RWPE2 (cell line): ENCODE results near the gene RARRES1.
A peak's percentile ranks its signal among the peaks of the same experiment; 100 is the strongest.

Experiments
- ATAC-seq: fragments of 200-7000 bp; cut with Tn5 transposase; 3 replicates; pipeline ENCODE4 v1.9.1; 2021; ENCODE audit warnings: low read depth
- DNase-seq: peaks from one replicate; pipeline ENCODE4 v3.0.0-alpha.2; 2020; ENCODE audit warnings: low spot score
- H3K27ac ChIP-seq: fragments of 450-650 bp; 2 replicates; pipeline ENCODE4 v1.5.1; 2017; ENCODE audit warnings: mild to moderate bottlenecking; ENCODE audit not compliant: poor library complexity, severe bottlenecking
- H3K27me3 ChIP-seq: fragments of 250-450 bp; sonication (Bioruptor Pico); 2 replicates; pipeline ENCODE4 v1.5.1; 2021; ENCODE audit warnings: mild to moderate bottlenecking, moderate library complexity; ENCODE audit not compliant: insufficient read depth, poor library complexity, severe bottlenecking
- H3K36me3 ChIP-seq: fragments of 250-450 bp; sonication (Bioruptor Pico); 2 replicates; pipeline ENCODE4 v1.5.1; 2020; ENCODE audit warnings: low read depth, mild to moderate bottlenecking, moderate library complexity
- H3K4me1 ChIP-seq: fragments of 250-450 bp; sonication (Bioruptor Pico); 2 replicates; pipeline ENCODE4 v1.5.1; 2021; ENCODE audit warnings: mild to moderate bottlenecking, moderate library complexity; ENCODE audit not compliant: insufficient read depth, poor library complexity, severe bottlenecking
- H3K4me3 ChIP-seq: fragments of 250-450 bp; sonication (Bioruptor Pico); 2 replicates; pipeline ENCODE4 v1.5.1; 2021; ENCODE audit warnings: mild to moderate bottlenecking, moderate library complexity; ENCODE audit not compliant: severe bottlenecking
- H3K9me3 ChIP-seq: fragments of 250-450 bp; sonication (Bioruptor Pico); 2 replicates; pipeline ENCODE4 v1.5.1; 2021; ENCODE audit warnings: mild to moderate bottlenecking, moderate library complexity; ENCODE audit not compliant: severe bottlenecking
- TF ChIP-seq, protein P1 (sequence below): fragments of 450-650 bp; IDR thresholded peaks from one replicate; pipeline ENCODE4 v1.5.1; 2017; ENCODE audit warnings: mild to moderate bottlenecking, moderate library complexity; ENCODE audit not compliant: poor library complexity, severe bottlenecking

The RARRES1 gene

DNA sequence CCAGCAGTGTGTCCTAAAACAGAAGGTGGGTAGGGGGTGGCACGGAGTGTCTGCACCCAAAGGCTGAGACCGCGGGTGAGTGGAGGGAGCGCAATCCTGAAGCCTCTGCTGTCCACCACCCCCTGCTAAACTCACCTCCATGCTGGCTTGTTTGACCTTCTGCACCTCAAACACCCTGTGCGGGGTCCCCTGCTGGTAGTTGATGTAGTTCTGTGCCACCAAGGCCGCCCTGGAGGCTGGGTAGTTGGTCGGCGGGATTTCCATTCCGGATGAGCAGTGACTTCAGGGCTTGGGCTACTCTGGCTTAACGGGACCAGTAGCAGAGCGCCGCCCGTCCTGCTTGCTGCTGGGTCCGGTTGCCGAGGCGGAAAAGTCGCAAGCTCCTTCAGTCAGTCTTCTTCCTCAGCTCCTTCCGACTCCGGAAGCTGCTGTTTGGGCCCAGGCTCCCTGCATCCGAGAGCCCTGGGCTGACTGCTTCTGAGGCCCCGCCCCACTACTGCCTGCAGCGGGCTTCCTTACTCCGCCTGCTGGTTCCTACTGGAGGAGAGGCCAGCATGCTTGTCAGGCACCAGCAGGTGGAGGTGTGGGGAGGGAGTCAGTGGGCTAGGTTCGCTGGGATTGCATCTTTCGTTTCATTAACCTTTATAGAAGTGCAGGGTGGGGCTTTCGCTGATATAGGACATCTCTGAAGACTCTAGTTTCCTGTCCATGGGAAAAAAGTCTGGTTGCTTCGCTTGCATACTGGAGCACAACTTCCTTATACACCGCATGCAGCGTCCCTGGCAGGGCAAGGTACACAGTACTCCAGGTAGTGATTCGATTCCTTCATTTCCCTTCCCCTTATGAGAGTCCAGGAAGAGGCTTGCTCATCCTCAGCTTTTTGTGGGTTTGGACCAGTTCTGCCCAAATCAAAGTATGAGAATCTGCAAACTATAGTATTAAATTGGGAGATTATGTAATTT, 59.8 kb downstream of the RARRES1 start, which contains the start of gene LXN:
Gene LXN, minus strand, starts transcription at position 434 of the 962 bp plus-strand sequence. Its CDS starts 170 bp downstream, at position 264.
- ATAC-seq = peak; percentile 100
- H3K9me3 ChIP-seq = no peaks in the 10 kb centered on the region
- TF ChIP-seq, protein P1, sequence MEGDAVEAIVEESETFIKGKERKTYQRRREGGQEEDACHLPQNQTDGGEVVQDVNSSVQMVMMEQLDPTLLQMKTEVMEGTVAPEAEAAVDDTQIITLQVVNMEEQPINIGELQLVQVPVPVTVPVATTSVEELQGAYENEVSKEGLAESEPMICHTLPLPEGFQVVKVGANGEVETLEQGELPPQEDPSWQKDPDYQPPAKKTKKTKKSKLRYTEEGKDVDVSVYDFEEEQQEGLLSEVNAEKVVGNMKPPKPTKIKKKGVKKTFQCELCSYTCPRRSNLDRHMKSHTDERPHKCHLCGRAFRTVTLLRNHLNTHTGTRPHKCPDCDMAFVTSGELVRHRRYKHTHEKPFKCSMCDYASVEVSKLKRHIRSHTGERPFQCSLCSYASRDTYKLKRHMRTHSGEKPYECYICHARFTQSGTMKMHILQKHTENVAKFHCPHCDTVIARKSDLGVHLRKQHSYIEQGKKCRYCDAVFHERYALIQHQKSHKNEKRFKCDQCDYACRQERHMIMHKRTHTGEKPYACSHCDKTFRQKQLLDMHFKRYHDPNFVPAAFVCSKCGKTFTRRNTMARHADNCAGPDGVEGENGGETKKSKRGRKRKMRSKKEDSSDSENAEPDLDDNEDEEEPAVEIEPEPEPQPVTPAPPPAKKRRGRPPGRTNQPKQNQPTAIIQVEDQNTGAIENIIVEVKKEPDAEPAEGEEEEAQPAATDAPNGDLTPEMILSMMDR = peak; percentile 79
- peak; percentile 90 for DNase-seq
- H3K27me3 ChIP-seq = no peaks in the 10 kb centered on the region
- H3K27ac ChIP-seq = peak within 1 kb of the TSS; percentile 28
- no peaks in the 10 kb centered on the region for H3K4me1 ChIP-seq
- peaks cover 37% of the 10 kb centered on the region for H3K36me3 ChIP-seq
- peak within 1 kb of the TSS; percentile 35 for H3K4me3 ChIP-seq

DNA sequence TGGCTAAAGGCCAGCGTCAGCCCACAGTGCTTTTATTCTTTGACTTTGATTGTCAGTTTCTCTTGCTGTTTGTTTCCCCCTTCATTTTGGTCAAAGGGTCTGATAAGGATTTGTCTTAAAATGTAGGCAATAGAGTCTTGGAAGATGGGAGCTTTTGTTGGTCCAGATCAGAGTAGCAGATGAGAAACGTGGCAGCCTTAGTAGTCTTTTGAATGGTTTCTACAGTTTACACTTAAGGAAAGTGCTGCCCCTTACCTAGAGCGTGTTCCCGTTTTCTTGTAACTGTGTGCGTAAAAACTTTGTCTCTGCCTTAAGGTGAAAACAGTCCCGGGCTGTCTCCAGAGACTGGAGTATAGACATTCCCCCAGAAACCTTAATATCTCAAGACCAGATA, 60.4 kb downstream of the RARRES1 start:
- ATAC-seq = peak; percentile 8
- TF ChIP-seq, protein P1 = no peak
- Histone ChIP-seq H3K9me3 (no peaks in the 10 kb centered on the region), H3K36me3 (peaks cover 39% of the 10 kb centered on the region), H3K4me1 (no peaks in the 10 kb centered on the region), H3K27me3 (no peaks in the 10 kb centered on the region), H3K4me3 (peak overlapping the region; percentile 35), H3K27ac (peak overlapping the region; percentile 28)
- no peak for DNase-seq

DNA sequence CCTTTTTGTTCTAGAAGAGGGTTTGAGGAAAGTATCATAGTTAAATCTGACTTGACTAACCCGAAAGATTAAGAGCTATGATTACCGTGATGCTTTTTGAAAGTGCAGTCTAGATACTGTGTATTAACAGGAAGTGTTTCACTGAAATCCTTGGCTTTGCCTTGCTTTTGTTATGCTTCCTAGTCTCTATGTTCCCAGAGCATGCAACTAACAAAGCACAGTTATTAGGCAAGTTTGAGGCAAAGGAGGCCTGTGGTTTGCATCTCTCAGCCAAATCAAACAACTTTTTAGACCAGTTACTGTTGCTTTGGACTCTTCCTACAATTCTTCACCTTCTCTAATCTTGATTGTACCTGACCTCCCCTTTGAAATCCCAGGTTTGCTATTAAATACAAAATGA, 63.8 kb downstream of the RARRES1 start:
- H3K4me1 ChIP-seq = no peaks in the 10 kb centered on the region
- no peaks in the 10 kb centered on the region for H3K9me3 ChIP-seq
- no peaks in the 10 kb centered on the region for H3K27me3 ChIP-seq
- TF ChIP-seq, protein P1 = no peak
- no peak for ATAC-seq
- no peak overlapping the region for H3K4me3 ChIP-seq
- DNase-seq = no peak
- peaks cover 58% of the 10 kb centered on the region for H3K36me3 ChIP-seq
- no peak overlapping the region for H3K27ac ChIP-seq

DNA sequence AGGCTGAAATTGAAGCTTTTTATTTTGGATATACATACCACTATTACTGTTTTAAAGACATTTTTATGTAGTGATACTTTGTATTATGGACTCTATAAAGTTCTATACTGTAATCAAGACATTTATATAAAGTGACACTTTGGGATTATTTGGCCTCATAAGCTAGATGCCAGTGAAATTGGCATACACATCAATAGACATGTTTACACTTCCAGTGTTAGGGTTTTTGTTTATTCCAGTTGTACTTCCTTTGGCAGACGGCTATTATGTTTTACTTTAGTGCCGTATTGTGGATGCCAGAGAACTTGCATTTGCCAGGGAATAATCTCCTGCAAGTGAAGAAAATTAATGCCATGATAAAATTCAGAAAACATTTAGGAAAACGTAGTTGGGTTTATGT, 65.8 kb downstream of the RARRES1 start:
- Histone ChIP-seq H3K36me3 (peaks cover 79% of the 10 kb centered on the region), H3K27ac (no peak overlapping the region), H3K4me1 (no peaks in the 10 kb centered on the region), H3K9me3 (no peaks in the 10 kb centered on the region), H3K4me3 (no peak overlapping the region), H3K27me3 (no peaks in the 10 kb centered on the region)
- TF ChIP-seq, protein P1 = no peak
- DNase-seq = no peak
- ATAC-seq = no peak

DNA sequence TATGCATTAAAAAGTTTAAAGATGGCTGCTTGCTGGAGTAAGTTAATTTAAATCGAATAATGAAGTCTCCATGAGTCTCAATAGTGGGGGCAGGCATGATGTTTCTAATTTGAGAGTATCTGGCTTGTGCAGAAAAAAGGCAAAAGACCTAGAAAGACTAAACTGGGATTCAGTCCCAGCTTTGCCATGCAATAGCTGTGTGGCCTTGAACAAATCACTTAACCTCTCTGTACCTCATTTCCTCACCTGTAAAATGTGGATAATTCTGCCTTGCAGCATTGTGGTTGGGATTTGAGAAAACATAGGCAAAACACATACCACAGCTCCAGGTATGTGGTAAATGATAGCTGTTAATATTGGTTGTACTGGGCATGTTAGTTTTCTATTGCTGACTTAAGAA, 68.4 kb downstream of the RARRES1 start:
- no peak overlapping the region for H3K27ac ChIP-seq
- H3K4me3 ChIP-seq = no peak overlapping the region
- peaks cover 96% of the 10 kb centered on the region for H3K36me3 ChIP-seq
- TF ChIP-seq, protein P1 = no peak
- no peak for ATAC-seq
- no peaks in the 10 kb centered on the region for H3K27me3 ChIP-seq
- H3K9me3 ChIP-seq = no peaks in the 10 kb centered on the region
- DNase-seq = no peak
- no peaks in the 10 kb centered on the region for H3K4me1 ChIP-seq
